Fibroblast of gingiva (primary cell): ENCODE data around the gene ERBB2.

Experiments used
- DNase-seq: peaks from one replicate; pipeline ENCODE4 v3.0.0-alpha.2; 2011; ENCODE audit warnings: low read depth

The ERBB2 gene

DNA sequence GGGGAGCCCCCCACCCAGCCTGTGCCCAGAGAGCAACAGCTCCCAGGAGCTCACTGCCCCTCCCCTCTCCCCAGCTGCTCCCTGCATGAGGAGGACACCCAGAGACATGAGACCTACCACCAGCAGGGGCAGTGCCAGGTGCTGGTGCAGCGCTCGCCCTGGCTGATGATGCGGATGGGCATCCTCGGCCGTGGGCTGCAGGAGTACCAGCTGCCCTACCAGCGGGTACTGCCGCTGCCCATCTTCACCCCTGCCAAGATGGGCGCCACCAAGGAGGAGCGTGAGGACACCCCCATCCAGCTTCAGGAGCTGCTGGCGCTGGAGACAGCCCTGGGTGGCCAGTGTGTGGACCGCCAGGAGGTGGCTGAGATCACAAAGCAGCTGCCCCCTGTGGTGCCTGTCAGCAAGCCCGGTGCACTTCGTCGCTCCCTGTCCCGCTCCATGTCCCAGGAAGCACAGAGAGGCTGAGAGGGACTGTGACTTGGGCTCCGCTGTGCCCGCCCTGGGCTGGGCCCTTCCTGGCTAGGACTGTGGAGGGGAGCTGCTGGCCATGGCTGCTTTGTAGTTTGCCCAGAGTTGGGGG is 34.1 kb upstream of the ERBB2 start:
- no peak for DNase-seq

GRCh38 chr17:39666231-39666600 is 33.6 kb upstream of the ERBB2 start:
- DNase-seq: no peak

DNA sequence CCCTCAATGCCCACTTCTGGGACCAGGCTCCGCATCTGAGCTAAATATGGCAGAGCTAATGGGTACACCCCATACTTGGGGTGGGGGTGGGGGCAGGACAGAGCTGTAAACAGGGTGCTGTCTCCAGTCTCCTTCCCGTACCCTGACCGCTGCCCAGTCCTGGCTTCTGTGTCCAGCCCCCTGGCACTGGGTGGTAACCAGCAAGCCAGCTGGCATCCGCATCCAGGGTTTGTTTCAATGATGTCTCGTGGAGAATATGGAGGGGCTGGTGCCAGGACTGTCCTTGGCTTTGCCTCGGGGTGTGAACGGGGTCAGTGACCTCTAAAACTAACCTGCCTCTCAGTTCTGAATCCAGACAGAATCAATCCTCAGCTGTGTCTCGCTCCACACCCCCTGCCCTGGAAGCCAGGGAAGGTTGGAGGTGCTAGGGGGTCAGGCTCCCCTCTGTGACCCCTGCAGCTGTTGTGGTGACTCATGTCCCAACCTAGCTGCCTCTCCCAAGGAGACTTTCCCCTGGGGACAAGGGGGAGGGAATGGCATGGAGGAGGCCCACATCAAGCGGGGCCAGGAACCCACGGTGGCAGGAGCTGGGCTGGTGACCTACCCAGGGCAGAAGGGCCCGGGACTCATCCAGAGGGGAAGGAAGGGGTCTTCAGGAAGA is 33.1 kb upstream of the ERBB2 start:
- no peak for DNase-seq

- DNase-seq: no peak
Measured at GRCh38 chr17:39667262-39667944, 32.5 kb upstream of the ERBB2 start.

DNA sequence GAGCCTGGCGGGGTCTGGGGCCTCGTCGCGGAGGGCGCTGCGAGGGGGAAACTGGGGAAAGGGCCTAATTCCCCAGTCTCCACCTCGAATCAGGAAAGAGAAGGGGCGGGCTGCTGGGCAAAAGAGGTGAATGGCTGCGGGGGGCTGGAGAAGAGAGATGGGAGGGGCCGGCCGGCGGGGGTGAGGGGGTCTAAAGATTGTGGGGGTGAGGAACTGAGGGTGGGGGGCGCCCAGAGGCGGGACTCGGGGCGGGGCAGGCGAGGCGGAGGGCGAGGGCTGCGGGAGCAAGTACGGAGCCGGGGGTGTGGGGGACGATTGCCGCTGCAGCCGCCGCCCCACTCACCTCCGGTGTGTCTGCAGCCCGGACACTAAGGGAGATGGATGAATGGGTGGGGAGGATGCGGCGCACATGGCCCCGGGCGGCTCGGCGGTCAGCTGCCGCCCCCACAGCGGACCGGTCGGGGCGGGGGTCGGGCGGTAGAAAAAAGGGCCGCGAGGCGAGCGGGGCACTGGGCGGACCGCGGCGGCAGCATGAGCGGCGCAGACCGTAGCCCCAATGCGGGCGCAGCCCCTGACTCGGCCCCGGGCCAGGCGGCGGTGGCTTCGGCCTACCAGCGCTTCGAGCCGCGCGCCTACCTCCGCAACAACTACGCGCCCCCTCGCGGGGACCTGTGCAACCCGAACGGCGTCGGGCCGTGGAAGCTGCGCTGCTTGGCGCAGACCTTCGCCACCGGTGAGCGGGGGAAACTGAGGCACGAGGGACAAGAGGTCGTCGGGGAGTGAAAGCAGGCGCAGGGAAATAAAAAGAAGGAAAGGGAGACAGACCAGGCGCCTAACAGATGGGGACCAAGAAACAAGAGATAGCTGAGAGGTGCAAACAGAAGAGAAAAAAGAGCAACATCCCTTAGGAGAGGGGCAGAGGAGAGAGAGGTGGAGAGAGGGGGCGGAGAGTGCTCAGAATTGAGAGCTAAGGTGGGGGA is 31.6 kb upstream of the ERBB2 start, which contains the start of gene PNMT:
TSS of gene PNMT (plus strand) at position 509 of the 980 bp plus-strand sequence. CDS start at position 532, 23 bp downstream.
- DNase-seq: peak; percentile 34

DNA sequence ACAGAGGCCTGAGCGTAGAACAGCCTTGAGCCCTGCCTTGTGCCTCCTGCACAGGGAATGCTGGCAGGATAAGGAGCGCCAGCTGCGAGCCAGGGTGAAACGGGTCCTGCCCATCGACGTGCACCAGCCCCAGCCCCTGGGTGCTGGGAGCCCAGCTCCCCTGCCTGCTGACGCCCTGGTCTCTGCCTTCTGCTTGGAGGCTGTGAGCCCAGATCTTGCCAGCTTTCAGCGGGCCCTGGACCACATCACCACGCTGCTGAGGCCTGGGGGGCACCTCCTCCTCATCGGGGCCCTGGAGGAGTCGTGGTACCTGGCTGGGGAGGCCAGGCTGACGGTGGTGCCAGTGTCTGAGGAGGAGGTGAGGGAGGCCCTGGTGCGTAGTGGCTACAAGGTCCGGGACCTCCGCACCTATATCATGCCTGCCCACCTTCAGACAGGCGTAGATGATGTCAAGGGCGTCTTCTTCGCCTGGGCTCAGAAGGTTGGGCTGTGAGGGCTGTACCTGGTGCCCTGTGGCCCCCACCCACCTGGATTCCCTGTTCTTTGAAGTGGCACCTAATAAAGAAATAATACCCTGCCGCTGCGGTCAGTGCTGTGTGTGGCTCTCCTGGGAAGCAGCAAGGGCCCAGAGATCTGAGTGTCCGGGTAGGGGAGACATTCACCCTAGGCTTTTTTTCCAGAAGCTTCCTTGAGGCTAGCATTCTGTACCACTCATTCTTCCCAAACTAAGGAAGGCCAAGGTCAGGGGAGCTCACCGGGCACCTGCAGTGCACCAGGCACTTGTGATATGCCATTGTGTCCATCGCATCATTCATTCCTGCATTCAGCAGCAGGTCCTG is 29.7 kb upstream of the ERBB2 start:
- no peak for DNase-seq

DNA sequence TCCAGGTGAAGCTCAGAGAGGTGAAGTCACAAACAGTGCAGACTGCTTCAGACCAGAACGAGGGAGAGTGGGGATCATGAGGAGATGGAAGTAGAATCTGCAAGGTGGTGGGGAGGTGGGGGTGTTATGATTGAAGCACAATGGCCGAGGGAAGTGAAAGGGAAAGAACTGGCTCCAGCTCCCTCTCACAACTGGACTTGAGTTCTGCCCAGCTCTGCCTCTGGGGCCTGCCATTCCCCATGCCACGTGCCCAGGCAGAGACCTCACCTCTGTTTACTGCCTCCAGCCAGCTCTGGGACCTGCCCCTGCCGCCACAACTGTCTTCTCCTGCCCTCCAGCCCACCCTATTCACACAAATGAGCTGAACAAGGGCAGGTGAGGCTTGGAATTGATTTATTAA is 29.1 kb upstream of the ERBB2 start:
- DNase-seq: no peak

DNA sequence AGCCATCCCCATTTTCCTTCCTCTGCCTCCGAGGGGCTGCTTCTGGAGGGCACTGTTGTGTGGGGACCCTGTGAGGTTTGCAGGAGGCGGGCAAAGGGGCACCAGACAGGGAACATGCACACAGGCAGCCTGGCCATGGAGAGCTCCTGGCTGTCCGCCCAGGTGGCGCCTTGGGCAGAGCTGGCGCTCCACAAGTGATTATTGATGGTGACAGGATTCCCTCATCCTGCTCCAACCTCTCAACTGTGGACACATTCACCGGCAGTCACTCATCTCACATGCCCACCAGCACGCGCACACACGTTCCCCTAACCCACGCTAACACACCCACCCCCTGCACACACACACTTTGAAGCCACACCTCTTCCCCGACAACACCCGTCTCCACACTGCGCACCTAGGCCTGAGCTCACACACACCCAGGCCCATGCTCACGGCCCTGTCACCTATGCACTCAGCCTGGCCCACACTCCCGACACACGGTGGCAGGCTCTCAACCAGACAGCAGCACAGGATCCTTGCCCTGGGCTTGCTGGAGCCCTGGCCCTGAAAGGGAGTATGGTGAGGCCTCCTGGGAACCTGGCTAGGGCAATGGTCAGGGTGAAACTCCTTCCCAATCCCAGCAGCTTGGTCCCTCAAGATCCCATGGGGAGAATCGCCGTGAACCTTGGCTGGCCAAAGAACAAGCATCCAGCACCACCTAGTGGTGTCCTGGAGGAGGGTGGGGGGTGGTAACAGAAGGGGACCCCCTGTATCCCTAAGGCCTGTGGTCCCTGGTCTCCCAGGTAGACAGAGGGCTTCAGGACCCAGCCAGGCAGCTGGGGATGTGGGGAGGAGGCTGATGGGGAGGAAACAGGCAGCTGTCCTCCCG is 28.0 kb upstream of the ERBB2 start:
- no peak for DNase-seq

DNA sequence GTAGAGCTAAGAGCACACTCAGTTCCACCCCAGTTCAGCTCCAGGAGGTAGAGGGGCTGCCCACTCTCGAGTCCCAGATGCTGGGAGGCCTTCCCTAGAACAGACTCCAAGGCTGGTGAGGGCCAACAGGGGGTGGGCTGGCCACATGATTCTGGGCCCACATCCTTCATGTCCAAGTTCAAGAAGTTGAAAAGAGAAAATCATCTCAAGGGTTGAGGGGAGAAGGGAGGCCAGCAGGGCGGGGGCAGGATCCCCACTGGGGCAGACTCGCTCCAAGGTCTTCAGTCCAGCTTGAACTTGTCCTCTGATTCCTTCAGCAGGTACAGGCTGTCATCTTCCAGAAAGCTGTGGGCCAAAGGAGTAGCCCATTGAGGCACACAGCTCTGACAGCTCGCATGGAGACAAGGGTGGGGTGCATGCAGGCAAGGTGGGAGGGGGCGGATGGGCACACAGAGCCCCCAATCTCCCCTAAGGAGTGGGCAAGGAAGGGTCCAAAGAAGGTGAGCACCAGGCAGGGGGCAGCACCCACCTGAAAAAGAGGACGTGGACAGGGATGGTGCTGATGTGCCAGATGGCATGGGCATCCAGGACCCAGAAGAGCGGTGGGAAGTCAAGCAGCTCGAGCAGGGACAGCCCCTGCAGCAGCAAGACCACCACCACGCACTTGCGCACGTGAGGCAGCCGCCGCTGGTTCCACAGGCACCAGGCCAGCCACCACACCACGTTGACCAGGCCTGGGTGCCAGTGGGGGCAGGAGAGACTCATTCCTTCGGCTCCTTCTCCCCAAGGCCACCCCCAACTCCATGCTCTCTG is 27.1 kb upstream of the ERBB2 start:
- no peak for DNase-seq

DNA sequence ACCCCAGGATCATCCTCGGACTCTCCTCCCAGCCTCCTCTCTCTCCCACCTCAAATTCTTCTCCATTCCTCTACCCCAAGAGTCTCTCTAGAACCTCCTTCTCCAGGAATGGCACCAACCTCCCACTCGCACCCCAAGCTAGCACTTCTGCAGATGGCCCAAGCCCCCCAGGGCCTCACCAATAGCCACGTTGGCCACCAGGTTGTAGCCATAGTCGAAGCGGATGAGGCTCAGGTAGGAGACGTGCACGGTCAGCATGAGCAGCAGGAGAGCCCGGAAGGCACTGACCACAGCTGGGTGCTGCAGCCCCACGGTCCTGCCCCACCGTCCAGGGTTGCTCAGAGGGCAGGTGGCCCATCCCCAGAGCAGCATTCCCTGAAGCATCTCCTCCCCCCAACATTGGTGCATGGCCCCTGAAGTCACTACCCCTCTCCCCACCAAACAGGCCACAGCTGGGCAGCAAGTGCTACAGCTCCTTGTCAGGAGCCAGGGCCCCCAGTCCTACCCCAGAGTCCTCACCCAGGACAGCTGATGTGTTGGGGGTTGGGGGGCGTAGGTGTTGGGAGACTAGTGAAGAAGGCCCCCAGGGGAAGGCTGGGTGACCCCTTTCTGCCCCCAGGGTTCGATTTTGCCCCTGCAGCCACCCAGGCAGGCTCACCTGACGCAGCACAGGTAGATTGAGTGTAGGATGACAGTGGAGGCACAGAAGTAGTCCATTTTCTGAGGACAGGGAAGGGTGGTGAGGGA is 26.4 kb upstream of the ERBB2 start:
- no peak for DNase-seq

- DNase-seq: no peak
Measured at GRCh38 chr17:39674179-39674578, 25.7 kb upstream of the ERBB2 start.

DNA sequence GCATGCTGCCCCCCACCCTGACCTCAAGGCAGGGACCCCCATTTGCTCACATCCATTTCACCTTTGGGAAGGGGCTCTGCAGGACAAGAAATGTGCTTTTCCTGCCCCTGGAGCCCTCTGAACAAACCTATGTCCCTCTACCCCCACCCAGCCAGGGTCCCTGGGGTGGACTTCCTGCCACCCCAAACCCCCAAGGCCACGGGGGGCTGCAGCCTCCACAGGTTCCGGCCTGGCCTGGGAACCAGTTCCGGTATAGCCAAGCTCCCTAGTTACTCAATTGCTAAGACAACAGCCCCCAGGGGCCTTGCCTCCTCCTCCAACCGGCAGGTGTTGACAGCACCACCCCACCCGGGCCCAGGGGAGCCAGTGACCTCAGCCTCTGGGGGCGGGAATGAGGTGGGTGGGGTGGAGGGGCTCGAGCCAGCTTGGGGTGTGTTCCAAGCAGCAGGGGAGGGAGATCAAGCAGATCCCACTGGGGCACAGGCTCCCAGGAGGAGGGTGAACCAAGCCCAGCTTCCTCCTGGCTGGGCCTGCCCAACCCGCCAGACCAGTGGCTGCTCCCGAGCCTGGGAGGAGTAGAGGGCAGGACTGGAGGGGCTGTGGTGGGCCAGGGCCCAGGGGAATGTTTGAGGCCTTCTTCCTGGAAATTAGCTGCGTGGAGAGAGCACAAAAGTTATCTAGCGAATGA is 25.0 kb upstream of the ERBB2 start:
- no peak for DNase-seq

DNA sequence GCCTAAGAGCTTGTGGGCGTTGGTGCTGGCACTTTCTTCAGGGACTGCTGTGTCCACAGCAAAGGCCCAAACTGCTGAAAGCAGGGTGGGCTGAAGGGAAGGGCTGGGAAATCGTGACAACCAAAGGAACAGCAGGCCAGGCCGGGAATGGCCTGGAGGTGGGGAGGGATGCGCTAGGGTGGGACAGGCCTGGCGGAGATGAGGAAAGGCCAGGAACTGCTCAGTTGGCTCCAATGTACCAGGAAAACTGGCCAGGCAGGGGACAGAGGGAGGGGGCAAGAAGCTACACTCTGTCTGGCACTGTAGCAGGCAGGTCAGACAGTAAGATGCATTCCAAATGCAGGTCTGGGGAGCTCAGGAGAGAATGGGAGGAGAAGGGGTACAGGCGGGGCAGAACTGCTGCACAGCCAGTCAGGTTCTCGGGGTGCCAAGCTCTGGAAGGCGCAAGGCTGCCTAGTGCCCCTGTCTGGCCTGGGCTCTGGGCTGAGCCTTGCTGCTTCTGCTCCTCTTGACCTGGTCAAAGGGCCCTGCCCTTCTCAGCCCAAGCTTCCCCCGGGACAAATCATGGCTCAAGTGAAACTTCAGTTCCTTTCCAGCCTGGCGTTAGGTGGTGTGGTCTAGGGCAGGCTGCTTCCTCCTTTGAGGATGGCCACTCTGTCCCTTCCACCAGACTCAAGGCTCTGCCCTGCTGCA is 24.3 kb upstream of the ERBB2 start:
- no peak for DNase-seq

GRCh38 chr17:39676198-39676819 is 23.6 kb upstream of the ERBB2 start:
- no peak for DNase-seq

- DNase-seq: no peak
Measured at GRCh38 chr17:39677072-39677471, 22.8 kb upstream of the ERBB2 start.

DNA sequence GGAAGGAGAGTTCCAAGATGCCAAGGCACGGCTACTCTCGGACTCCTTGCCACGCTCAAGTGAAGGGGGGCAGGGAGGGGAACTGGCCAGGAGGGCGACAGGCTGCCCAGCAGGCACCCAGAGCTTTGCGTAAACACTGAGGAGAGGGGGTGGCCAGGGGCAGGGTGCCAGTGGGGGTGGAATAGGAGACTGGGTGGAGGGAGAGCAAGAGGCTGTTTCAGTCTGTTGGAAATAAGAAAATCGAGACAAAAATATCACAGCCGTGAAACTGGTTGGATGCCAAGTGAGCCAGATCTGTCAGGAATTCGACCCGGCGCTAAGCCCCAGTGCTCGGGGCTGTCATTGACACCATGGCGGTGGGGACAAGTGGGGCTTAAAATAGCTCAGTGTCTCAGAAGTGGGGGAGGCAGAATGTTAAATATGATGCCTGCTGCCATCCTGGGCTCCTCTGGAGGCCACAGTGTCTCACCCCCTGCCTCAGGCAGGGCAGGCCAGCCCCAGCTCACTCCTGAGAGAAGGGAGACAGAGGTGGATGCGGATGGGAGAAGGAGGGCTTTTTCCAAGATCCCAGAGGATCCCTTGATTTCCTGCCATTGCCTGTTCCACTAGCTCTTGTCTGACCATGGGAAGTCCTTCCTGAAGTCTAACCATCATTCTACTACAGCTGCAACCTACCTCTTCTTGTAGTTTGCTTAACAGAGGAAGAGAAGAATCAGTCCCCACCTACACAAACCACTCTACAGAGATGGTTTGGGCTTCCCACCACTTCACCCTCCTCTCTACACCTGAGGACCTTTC is 22.1 kb upstream of the ERBB2 start:
- no peak for DNase-seq
